Activated CD8-positive, alpha-beta memory T cell treated with anti-CD3 and anti-CD28 coated beads for 36 hours (primary cell): ENCODE data around the gene COX19. TPM values are rescaled to one million over a fixed set of nuclear protein-coding genes. Genes with fewer than 3 reads are reported as not detected.
"Not testable (repeated sequence)": the region's sequence is repeated elsewhere in the genome, so short reads cannot be mapped to it uniquely, and the experiment has no call there.

ENCODE experiments used
- CTCF ChIA-PET: fragments of 350-600 bp; sonication (Branson Sonifier 250); formaldehyde crosslinking; loops from one replicate; lab custom pipeline; 2021; ENCODE audit warnings: antibody characterized with exemption; lab: Charles Lee
- POLR2A ChIA-PET: fragments of 350-600 bp; sonication (Branson Sonifier 250); formaldehyde crosslinking; loops from one replicate; lab custom pipeline; 2021; ENCODE audit warnings: antibody characterized with exemption; lab: Charles Lee
- total RNA-seq, 2 experiments: library from RNA; stranded (reverse); gene quantifications; one replicate each; pipeline ENCODE4 v1.2.3, GENCODE V29; 2021

COX19 gene
- total RNA-seq, 2 experiments from 2014 or later: 18.2 to 20.3 TPM

DNA sequence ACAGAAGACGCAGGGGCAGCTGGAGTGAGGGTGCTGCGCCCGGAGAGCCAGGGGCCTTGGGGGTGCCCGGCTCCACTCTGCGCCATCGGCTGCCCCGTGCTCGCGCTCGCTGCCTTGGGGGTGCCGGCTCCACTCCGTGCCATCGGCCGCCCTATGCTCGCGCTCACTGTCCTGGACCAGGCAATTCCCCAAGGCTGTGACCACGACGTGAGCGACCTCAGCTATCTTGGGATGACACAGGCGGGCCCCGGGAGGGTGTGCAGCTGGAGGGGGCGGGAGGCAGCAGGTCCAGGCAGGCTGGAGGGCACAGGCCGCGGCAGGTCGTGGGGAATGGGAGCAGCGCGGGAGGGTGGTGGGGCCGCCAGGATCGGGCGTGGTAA, 37.4 kb upstream of the COX19 start:
- ChIA-PET POLR2A (no interaction called here), CTCF (interaction anchor here (0.6 to 1.0 kb wide), 2 partner anchors 20 to 43 kb away, joined by 3 to 5 read pairs; no protein-coding TSS in a partner anchor)

DNA sequence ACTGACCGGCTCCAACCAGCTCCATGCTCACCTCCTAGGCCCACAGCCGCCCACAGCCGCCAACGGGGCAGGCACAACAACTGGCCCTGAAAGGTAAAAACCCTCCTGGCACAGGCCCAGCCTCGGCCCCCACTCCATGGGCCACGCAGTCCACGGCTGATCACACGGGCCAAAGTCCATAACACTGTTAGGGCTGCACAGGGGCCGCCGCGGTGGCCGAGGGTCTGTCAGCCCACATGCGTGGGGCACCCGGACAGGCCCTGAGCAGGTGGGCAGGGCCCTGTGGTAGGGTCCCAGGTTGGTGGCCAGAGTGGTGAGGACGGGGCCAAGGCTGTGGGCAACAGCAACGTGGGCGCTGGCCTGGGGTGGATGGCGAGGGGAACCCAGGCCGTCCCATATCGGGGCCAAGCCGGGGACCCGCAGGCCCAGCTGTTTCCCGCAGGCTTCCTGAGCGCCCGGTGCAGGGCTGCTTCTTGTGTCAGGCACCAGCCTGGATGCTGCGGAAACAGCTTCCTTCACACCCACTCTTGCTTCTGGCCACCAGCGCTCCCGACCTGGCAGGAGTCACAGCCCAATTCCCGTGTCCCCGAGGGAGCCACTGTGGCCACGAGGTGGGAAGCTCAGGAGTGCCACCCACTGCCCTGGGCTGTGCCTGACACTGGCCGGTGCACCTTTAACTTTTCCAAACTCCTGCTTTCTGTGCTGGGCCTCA, 36.8 kb upstream of the COX19 start:
- ChIA-PET POLR2A (no interaction called here), CTCF (interaction anchor here (0.6 to 1.0 kb wide), 2 partner anchors 19 to 42 kb away, joined by 3 to 5 read pairs; no protein-coding TSS in a partner anchor)

DNA sequence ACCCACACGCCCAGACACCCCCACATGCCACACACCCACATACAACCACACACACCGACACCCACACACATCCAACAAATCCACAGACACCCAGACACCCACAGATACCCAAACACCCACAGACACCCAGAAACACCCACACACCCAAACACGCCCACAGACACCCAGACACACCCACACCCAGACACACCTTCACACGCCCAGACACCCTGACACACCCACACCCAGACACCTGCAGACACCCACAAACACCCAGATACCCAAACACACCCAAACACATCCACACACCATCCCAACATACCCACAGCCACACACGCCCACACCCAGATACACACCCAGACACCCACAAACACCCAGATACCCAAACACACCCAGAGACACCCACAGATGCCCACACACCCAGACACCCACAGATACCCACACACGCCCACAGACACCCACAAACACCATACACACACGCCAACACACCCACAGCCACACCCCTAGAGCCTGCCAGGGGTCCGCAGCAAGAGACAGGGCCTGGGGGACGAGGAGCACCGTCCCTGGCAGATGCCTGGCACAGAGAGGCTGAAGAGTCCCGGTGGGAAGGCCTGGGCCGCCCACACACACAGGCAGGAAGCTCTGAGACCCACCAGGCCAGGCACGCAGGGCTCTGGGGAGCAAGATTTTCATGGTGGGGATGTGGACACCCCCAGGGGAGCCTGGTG, 36.1 kb upstream of the COX19 start:
- ChIA-PET CTCF (no interaction called here), POLR2A (no interaction called here)

DNA sequence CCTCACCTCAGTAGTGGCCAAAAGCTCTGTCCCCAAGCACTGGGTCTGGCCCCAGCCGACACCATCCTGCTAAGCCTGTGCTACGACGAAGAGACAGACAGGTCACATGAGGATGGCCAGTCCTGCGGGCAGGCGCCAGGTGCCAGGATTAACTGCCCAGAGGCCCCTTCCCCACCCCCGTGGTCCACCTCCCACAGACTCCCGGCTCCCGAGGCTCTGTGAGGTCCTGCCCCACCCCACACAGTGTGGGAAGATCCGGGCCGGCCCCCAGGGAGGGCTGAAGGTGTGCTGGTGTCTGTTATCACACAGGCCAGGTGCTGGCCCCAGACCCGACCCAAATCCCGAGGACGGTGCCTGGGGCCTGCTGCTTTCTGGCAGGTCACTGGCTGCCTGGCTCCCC, 34.9 kb upstream of the COX19 start:
- ChIA-PET CTCF (interaction anchor here (1.5 kb wide), 1 partner anchor 56 kb away, joined by 5 read pairs; no protein-coding TSS in a partner anchor), POLR2A (no interaction called here)

DNA sequence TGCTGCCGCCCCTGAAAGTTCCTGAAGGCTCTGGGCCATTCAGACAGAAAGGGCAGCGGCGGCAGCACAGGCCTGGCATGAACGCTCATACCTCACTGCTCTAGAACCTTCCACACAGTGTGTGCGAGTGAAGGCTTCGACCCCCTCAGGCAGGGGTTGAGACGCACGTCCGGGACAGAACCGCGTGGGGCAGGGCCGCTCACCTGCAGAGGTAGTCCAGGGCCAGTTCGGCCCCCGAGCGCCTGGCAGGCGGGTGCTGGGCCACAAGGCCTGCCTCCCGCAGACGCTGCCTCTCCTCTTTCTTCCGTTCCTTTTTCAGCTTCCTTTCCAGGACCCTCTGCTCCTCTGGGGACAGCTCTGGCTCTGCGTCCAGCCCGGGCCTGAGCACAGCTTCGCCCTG, 34.4 kb upstream of the COX19 start:
- ChIA-PET CTCF (interaction anchor here (1.5 kb wide), 1 partner anchor 56 kb away, joined by 5 read pairs; no protein-coding TSS in a partner anchor), POLR2A (no interaction called here)

DNA sequence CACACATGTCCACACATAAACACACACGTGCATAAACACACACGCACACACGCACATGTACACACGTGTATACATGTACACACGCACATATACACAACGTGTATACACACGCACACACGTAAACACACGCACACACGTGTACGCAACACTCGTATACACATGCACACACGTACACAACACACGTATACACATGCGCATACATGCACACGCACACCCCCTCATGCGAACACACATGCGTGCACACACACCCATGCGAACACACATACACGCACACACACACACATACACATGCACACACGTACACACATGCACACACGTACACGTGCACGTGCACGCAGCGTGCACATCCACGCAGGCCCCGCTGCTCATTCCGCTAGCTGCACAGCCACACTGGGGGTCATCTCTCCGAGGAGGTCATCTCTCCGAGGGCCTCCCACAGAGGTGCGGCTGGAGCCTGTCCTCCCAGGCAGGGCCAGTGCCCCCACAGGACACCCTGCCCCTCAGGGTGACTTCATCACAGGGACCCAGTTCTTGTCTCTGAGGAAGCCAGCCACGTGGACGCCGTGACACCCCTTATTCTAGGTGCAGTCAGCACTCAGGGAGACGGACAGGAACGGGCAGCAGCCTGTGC, 33.5 kb upstream of the COX19 start:
- CTCF ChIA-PET: interaction anchor here (1.5 to 1.7 kb wide), 2 partner anchors 15 to 57 kb away, joined by 4 to 5 read pairs; no protein-coding TSS in a partner anchor
- POLR2A ChIA-PET: no interaction called here

DNA sequence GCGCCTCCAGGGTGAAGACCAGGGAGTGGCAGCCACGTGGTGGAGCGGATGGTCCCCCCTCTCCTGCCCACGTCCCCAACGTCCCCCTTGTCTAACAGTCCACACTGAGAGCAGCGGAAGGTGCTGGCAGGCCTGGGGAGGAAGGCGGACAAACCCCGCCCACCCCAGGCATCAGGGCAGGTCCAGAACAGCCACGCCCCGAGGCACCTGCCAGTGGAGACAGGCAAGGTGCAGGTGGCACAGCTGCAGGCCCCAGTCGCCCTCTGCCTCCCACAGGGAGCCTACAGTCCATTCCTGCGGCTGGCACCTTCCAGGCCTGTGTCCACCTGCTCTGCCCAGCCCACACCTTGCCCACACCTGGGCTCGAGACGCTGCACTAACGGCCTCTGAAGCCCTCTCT, 32.6 kb upstream of the COX19 start:
- ChIA-PET POLR2A (no interaction called here), CTCF (interaction anchor here (1.7 kb wide), 1 partner anchor 14 kb away, joined by 4 read pairs; no protein-coding TSS in a partner anchor)

DNA sequence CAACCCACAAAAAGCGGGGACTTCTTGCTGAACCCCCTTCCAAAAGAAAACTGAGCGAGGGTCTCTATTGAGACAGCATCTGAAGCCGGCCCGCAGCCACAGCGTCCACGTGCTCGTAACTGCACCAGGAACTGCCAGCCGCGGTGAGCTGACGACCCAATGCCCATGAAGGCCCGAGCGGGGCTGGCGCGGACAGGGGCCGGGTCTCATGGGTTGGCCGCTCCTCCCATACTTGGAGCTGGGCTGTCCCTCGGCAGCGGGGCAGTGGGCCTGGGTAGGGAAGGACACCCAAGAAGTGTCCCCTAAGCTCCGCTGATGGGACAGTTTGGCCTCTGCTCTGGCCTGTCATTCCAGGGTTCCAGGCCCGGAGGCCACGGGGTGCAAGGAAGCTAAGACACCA, 30.0 kb upstream of the COX19 start:
- POLR2A ChIA-PET: no interaction called here
- CTCF ChIA-PET: interaction anchor here (1.4 to 2.7 kb wide), 2 partner anchors 12 to 61 kb away, joined by 4 to 15 read pairs; no protein-coding TSS in a partner anchor

DNA sequence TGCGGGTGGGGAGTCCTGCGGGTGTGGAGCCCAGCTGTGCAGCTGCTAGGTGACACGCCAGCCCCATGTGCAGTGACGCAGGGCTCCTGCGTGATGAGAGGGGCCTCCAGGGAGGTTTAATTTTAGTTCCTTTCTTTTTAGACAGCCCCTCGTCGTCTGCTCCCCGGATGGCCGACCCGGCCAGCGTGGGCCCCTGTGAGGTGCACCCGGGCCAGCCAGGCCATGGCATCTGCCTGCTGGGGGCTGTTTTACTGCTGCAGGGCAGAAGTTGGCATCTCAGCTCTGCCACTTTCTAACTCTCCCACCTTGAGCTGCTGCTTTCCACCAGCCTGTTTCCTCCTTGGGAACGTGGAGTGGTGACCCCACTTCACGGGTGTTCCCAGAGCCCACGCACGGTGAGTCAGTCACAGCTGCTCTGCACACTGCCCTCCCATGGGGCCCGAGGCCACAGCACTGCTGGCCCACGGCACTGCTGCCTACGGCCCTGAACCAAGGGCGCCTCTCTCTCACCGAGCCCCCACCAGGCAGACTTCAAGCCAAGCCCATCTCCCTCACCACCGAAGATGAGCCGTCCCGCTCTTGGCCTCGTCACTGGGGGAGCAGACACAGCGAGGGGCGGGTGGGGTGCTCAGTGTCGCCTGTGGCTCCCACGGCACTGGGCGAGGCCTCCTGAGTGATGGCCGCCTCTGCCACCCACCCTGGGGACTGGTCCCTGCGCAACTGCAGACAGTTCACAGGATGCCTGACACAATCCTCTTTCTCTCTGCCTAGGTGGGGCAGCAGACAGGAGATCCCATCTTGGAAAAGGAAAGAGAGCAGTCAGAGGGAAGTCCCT, 28.9 kb upstream of the COX19 start:
- POLR2A ChIA-PET: no interaction called here

DNA sequence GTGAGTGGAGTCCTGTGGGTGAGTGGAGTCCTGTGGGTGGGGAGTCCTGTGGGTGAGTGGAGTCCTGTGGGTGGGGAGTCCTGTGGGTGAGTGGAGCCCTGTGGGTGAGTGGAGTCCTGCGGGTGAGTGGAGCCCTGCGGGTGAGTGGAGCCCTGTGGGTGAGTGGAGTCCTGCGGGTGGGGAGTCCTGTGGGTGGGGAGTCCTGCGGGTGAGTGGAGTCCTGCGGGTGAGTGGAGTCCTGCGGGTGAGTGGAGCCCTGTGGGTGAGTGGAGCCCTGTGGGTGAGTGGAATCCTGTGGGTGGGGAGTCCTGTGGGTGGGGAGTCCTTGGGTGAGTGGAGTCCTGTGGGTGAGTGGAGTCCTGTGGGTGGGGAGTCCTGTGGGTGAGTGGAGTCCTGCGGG, 27.1 kb upstream of the COX19 start:
- CTCF ChIA-PET, POLR2A ChIA-PET: not testable (repeated sequence)

More for the DNA sequence above, 28.9 kb upstream of the COX19 start:
- CTCF ChIA-PET: interaction anchor here (1.0 to 2.7 kb wide), 2 partner anchors 11 to 61 kb away, joined by 3 to 15 read pairs; no protein-coding TSS in a partner anchor

DNA sequence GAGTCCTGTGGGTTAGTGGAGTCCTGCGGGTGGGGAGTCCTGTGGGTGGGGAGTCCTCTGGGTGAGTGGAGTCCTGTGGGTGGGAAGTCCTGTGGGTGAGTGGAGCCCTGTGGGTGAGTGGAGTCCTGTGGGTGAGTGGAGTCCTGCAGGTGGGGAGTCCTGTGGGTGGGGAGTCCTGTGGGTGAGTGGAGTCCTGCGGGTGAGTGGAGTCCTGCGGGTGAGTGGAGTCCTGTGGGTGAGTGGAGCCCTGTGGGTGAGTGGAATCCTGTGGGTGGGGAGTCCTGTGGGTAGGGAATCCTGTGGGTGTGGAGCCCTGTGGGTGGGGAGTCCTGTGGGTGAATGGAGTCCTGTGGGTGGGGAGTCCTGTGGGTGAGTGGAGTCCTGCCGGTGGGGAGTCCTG, 26.7 kb upstream of the COX19 start:
- POLR2A ChIA-PET, CTCF ChIA-PET: not testable (repeated sequence)

DNA sequence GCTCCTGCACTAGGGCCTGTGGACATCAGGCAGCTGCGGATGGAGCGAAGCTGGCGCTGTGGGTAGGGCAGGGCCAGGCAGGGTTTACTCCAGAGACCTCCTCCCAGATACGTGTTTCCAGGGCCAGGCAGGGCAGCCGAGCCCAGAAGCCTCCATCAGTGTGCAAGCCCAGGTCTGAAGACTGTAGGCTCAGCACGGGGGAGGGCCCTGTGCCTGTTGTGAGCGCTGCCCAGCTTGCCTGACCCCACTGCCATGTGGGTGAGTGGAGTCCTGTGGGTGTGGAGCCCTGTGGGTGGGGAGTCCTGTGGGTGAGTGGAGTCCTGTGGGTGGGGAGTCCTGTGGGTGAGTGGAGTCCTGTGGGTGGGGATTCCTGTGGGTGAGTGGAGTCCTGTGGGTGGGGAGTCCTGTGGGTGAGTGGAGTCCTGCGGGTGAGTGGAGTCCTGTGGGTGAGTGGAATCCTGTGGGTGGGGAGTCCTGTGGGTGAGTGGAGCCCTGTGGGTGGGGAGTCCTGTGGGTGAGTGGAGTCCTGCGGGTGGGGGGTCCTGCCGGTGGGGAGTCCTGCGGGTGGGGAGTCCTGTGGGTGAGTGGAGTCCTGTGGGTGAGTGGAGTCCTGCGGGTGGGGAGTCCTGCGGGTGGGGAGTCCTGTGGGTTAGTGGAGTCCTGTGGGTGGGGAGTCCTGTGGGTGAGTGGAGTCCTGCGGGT, 25.9 kb upstream of the COX19 start:
- CTCF ChIA-PET: interaction anchor here (0.9 kb wide), 1 partner anchor 64 kb away, joined by 4 read pairs; no protein-coding TSS in a partner anchor
- POLR2A ChIA-PET: not testable (repeated sequence)

DNA sequence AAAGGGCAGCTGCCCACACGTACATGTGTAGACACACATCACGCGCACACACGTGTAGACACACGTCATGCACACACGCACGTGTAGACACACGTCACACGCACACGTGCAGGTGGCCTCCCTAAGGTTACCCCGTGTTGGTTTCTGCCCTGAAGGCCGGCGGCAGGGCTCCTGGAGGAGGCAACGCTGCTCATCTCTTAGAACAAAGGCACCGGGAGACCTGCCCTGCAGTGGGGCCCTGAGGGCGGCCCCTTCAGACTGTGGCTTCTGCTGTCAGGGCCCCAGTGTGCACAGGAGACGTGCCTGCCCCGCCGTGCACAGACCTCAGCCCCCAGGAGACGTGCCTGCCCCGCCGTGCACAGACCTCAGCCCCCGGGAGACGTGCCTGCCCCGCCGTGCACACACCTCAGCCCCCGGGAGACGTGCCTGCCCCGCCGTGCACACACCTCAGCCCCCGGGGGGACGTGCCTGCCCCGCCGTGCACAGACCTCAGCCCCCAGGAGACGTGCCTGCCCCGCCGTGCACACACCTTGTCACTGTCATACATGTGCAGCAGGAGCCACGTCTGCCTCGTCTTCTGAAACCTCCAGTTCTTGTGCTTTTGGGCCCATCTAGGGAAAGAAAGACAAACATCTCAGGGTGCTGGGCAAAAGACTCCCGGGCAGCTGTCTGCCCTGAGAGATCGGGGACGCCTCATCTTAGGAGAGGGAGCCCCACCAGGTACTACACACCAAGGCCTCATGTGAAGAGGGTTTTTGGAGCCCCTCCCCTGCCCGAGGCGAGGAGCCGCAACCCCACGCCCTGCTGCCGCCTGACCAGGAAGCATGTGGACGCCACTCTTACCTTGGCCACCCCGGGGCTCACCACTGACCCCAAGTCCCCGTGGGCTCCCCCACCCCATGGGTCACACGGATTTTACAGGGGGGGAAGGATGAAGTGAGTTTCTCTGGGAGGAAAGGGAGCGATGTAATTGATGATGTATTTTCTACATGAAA, 24.9 kb upstream of the COX19 start:
- ChIA-PET CTCF (interaction anchor here (0.9 to 1.8 kb wide), 2 partner anchors 65 to 66 kb away, joined by 4 to 12 read pairs; no protein-coding TSS in a partner anchor), POLR2A (no interaction called here)

DNA sequence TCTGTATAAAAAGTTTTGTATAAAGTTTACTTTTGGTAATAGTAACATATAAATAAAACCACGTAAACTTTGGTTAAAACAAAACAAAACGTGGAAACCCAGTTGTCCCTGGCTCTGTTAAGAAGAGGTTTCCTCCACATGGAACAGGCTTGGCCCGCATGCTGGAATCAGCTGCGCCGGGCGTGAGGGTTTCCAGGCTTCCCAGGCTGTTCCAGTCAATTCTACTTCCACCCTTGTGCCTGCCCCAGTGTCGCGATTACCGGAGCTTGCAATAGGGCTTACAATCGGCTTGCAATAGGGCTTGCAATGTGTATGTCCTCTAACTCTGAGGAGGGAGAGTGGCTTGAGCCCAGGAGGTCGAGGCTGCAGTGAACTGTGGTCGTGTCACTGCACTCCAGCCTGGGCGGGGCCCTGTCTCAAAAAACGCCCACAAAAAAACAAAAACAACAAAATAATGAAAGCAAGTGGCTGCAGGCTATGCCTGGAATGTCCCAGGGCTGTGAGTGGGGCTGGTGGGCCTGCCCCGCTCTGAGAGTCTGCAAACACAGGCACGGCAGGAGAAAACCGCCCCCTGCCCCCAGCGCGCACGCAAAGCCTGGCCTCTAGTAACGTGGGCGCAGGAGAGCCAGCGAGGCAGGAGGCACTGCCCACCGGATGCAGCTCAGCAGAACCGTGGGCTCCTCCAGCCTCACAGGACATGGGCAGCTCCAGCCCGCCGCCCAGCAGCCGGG, 24.0 kb upstream of the COX19 start:
- POLR2A ChIA-PET: no interaction called here
- CTCF ChIA-PET: interaction anchor here (1.8 kb wide), 1 partner anchor 67 kb away, joined by 12 read pairs; no protein-coding TSS in a partner anchor

DNA sequence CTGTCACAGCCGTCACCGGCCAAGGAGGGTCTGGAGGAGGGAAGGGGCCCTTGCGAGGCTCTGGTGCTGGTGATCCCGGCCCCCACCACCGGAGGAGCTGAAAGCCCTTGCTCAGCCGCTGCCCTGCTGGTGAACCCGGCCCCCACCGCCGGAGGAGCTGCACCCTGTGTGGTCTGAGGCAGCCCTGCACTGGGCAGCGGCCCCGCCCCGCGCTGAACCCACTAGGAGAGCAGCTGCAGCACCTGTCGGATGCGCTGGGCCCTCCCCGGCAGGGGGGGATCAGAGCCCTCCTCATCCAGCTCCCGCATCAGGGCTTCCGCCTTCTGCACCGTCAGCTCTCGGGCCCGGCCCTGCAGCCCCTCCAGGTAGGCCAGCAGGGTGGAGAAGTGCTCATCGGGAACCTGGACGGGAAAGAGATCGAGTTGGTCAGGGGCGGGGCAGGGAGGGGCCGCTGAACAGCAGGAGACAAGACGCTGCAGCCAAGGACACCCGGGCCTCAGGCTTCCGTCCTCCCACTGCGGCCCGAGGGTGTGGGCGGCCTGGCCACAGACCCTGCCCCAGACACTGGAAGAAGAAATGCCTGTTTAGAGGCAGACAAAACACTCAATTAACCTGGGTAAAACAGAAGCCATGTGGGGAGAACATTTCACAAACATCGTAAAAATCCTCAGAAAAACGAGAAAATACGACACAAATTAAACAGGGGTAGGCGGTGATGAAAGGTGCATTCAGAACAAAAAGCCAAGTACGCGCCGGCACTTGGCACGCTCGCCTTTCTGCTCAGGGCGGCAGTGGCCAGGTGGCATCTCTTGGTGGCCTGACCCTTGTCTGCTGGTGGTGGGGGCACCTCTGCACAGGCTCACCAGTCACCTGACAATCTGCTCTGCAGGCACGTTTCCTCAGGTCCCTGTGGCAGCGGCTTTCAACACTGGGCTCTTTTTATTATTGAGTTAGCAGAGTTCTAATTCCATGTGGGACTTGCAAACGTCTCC, 22.4 kb upstream of the COX19 start:
- ChIA-PET CTCF (interaction anchor here (1.8 to 7.6 kb wide), 2 partner anchors 67 to 68 kb away, joined by 12 to 172 read pairs; no protein-coding TSS in a partner anchor), POLR2A (no interaction called here)
